ENCODE measurements around the gene ACVR2A.

ACVR2A gene

DNA sequence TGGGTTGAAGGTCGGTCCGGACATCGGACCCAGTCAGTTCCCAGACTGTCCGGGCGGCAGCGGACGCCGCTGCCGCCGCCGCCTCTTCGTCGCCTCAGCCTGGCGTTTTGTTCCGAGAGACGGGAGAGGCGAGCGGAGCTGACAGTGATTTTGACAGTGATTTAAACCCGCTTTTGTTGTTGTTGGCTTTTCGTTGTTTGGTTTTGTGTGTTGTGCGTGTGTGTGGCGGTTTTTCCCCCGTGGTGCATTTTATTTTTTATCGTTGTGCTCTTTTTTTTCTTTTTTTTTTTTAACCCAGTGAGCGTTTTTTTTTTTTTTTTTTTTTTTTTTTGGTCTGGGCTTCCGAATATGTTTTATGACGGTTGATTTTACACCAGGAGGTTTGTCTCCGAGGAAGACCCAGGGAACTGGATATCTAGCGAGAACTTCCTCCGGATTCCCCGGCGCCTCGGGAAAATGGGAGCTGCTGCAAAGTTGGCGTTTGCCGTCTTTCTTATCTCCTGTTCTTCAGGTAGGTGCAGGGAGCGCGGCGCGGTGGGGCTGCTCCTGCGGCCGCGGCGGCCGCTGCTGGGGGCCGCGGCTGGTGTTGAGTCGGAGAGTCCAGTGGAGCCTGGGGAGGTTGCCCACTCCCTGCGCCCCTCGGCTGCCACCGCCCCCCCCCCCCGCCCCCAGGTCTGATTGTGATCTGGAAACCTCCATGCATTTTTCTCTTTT is at the start of gene ACVR2A:
ACVR2A (plus strand) TSS at position 333 of the 714 bp plus-strand sequence; CDS start at position 457, 124 bp downstream.
- peak within 1 kb of the TSS; percentile 99 for H3K27ac Mint-ChIP-seq
- peaks cover 21% of the 10 kb centered on the region for H3K36me3 Mint-ChIP-seq (ENCODE audit: low read depth)
- intact Hi-C loops (cut with micrococcal nuclease): loop anchor here (5.0 to 10.0 kb wide), 3 partner anchors 150 to 213 kb away; partner anchors contain the start of genes MBD5 and ORC4
- H3K4me3 Mint-ChIP-seq: peak within 1 kb of the TSS; percentile 98
- peaks cover 27% of the 10 kb centered on the region for H3K27me3 Mint-ChIP-seq
- peaks cover 38% of the 10 kb centered on the region for H3K4me1 Mint-ChIP-seq (ENCODE audit: low read depth)
- H3K9me3 Mint-ChIP-seq: no peaks in the 10 kb centered on the region

DNA sequence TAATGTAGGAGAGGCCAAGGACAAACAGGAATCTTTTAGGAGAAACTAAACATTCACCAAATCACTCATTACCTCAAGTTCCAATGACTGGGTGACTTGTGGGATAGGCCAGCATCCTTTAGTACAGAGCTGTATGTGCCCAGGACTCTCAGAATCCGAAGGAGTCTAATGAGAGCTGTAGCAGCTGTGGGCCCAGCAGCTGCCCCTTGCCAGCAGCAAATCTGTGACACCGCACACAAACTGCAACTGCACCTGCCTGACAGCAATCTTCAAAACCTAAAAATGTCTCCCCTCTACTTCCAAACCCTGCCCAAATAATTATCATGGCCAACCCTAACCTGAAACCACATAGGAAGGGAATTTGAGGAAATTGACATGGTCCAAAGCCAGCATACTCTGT is 44.5 kb upstream of the ACVR2A start:
- H3K36me3 Mint-ChIP-seq (ENCODE audit: low read depth): no peaks in the 10 kb centered on the region
- no peak overlapping the region for H3K27ac Mint-ChIP-seq
- intact Hi-C loops (cut with micrococcal nuclease): no loop called here
- peaks cover 1% of the 10 kb centered on the region for H3K27me3 Mint-ChIP-seq
- no peak overlapping the region for H3K4me3 Mint-ChIP-seq
- H3K4me1 Mint-ChIP-seq (ENCODE audit: low read depth): no peaks in the 10 kb centered on the region
- no peaks in the 10 kb centered on the region for H3K9me3 Mint-ChIP-seq

DNA sequence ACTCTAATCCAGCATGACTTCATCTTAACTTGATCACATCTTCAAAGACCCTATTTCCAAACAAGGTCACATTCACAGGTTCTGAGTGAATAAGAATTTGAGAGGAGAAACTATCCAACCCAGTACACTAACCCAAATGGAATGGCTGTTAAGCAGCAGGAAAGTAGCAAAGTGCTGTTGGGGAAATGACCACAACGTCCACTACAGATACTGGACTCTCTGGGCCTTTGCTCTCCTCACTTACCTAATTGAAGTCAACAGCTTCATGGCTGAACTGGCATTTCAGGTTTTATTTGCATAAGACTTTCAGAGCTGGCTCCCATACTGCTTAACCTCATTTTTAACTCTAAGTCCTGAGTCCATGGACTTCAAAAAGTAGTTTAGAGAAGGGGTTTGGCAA is 38.0 kb upstream of the ACVR2A start:
- H3K4me3 Mint-ChIP-seq: no peak overlapping the region
- peaks cover 1% of the 10 kb centered on the region for H3K27me3 Mint-ChIP-seq
- H3K36me3 Mint-ChIP-seq (ENCODE audit: low read depth): no peaks in the 10 kb centered on the region
- no peak overlapping the region for H3K27ac Mint-ChIP-seq
- intact Hi-C loops (cut with micrococcal nuclease): no loop called here
- no peaks in the 10 kb centered on the region for H3K9me3 Mint-ChIP-seq
- H3K4me1 Mint-ChIP-seq (ENCODE audit: low read depth): peaks cover 8% of the 10 kb centered on the region

DNA sequence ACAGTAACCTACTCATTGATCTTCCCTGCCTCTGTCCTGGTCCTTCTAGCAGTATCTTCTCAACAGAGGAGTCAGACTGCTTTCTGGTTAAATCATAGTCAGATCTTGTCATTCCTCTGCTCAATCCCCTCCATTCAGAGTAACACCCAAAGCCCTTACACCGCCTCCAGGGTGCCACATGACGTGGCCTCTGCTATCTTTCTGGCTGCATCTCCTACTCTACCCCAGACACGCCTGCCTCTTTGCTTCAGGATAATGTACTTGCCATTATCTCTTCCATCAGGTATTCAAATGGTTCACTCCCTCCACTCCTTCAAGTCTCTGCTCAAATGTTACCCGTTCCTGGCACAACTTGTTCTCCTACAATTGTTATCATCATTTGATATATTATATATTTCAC is 36.3 kb upstream of the ACVR2A start:
- H3K27ac Mint-ChIP-seq: no peak overlapping the region

DNA sequence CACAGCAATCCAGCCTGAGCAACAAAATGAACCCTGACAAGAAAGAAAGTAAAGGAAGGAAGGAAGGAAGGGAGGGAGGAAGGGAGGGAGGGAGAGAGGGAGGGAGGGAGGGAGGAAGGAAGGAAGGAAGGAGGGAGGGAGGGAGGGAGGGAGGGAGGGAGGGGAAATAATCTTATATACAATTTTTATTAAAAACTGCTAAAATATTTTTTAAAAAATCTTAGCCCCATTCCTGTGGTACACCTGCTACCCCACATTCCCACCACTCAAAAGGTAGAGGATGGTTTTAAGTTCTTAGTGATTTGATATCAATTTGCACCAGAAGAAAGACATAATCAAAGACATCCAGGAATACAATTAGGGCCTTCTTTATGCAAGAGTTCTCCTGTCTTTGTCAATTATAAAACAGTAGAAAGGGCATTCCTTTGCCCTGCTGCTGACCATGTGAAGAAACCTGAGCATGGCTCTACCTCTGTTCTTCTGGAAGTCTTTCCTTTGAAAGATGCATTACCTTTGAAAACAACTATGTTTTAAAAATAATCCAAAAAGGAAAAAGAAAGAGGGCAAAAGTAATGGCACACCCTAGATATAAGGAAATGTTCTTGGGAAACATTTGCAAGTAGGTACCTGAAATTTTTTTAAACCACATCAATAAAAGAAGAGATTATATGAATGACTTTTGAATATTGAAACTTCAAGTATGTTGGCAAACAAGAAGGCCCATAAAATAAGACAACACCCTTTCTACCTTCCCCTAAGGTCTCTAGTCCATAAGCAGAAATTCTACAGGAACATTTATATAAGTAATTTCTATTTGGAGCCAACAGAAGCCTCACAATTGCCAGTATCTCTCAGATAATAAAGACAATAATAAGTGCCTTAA is 33.7 kb upstream of the ACVR2A start:
- intact Hi-C loops (cut with micrococcal nuclease): no loop called here
- Mint-ChIP-seq H3K27ac (no peak overlapping the region), H3K4me1 (ENCODE audit: low read depth) (peaks cover 8% of the 10 kb centered on the region)

More for the DNA sequence above, 36.3 kb upstream of the ACVR2A start:
- Mint-ChIP-seq H3K4me3 (no peak overlapping the region), H3K36me3 (ENCODE audit: low read depth) (no peaks in the 10 kb centered on the region), H3K9me3 (no peaks in the 10 kb centered on the region), H3K27me3 (peaks cover 1% of the 10 kb centered on the region), H3K4me1 (ENCODE audit: low read depth) (peaks cover 8% of the 10 kb centered on the region)
- intact Hi-C loops (cut with micrococcal nuclease): no loop called here

DNA sequence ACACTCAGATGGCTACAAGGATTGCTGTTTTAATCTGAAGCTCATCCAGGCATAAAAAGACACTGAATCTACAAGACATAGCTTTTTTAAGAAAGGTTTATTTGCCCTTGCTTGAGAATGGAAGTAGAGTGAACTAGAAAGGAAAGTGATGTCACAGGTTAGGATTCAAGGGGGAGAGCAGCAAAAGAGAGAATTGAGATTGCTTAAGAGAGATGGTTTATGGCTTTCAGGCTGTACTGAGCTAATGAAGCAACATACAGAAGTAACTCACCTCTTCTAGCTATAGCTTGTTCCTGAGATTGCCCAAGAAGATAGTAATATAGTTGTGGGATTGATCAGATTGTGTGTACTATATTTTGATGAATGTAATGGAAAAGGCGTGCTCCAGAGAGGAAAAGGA is 26.1 kb upstream of the ACVR2A start:
- H3K27me3 Mint-ChIP-seq: peaks cover 7% of the 10 kb centered on the region
- H3K4me3 Mint-ChIP-seq: no peak overlapping the region
- no peaks in the 10 kb centered on the region for H3K36me3 Mint-ChIP-seq (ENCODE audit: low read depth)
- intact Hi-C loops (cut with micrococcal nuclease): no loop called here
- no peak overlapping the region for H3K27ac Mint-ChIP-seq
- peaks cover 9% of the 10 kb centered on the region for H3K4me1 Mint-ChIP-seq (ENCODE audit: low read depth)
- H3K9me3 Mint-ChIP-seq: peaks cover 12% of the 10 kb centered on the region

More for the DNA sequence above, 33.7 kb upstream of the ACVR2A start:
- Mint-ChIP-seq H3K27me3 (no peaks in the 10 kb centered on the region), H3K4me3 (no peak overlapping the region), H3K9me3 (no peaks in the 10 kb centered on the region), H3K36me3 (ENCODE audit: low read depth) (no peaks in the 10 kb centered on the region)

DNA sequence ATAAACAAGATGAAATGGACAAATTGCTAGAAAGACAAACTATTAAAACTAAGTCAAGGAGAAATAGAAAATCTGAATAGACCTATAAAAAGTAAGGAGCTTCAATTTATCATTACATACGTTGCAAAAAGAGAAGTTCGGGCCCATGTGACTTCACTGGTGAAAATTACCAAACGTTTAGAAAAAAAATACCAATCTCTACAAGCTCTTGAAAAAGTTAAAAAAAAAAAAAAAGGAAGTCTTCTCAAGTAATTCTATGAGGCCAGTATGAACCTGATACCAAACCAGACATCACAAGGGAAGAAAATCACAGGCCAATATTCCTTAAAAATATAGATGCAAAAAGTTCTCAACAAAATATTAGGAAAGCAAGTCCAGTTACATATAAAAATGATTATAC is 20.2 kb upstream of the ACVR2A start:
- intact Hi-C loops (cut with micrococcal nuclease): no loop called here
- Mint-ChIP-seq H3K27ac (no peak overlapping the region), H3K27me3 (no peaks in the 10 kb centered on the region), H3K4me1 (ENCODE audit: low read depth) (no peaks in the 10 kb centered on the region), H3K36me3 (ENCODE audit: low read depth) (no peaks in the 10 kb centered on the region), H3K9me3 (peaks cover 12% of the 10 kb centered on the region), H3K4me3 (no peak overlapping the region)

DNA sequence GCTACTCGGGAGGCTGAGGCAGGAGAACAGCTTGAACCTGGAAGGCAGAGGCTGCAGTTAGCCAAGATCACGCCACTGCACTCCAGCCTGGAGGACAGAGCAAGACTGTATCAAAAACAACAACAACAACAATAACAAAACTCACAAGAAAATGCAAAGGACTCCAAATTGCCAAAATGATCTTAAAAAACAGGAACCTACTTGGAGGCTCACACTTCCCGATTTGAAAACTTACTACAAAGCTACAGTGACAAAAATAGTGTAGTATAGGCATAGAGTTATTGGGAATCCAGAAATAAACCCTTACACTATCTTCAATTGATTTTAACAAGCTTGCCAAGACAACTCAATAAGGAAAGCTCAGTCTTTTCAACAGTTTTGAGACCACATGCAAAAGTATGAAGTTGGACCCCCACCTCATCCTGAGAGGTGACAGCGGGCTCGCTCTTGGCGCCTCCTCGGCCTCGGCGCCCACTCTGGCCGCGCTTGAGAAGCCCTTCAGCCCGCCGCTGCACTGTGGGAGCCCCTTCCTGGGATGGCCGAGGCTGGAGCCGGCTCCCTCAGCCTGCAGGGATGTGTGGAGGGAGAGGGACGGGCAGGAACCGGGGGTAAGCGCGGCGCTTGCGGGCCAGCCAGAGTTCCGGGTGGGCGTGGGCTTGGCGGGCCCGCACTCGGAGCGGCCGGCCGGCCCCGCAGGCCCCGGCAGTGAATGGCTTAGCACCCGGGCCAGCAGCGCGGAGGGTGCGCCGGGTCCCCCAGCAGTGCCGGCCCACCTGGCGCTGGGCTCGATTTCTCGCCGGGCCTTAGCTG is 18.3 kb upstream of the ACVR2A start:
- H3K27me3 Mint-ChIP-seq: no peaks in the 10 kb centered on the region
- no peaks in the 10 kb centered on the region for H3K36me3 Mint-ChIP-seq (ENCODE audit: low read depth)
- no peak overlapping the region for H3K4me3 Mint-ChIP-seq
- no peak overlapping the region for H3K27ac Mint-ChIP-seq
- intact Hi-C loops (cut with micrococcal nuclease): no loop called here
- H3K9me3 Mint-ChIP-seq: peaks cover 12% of the 10 kb centered on the region
- H3K4me1 Mint-ChIP-seq (ENCODE audit: low read depth): no peaks in the 10 kb centered on the region

DNA sequence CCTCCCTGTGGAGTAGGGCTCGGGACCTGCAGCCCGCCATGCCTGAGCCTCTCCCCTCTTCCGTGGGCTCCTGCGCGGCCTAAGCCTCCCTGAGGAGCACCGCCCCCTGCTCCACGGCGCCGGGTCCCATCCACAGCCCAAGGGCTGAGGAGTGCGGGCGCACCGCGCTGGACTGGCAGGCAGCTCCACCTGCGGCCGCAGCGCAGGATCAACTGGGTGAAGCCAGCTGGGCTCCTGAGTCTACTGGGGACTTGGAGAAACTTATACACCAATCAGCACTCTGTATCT is 17.8 kb upstream of the ACVR2A start:
- Mint-ChIP-seq H3K36me3 (ENCODE audit: low read depth) (no peaks in the 10 kb centered on the region), H3K27me3 (no peaks in the 10 kb centered on the region), H3K4me3 (no peak overlapping the region), H3K9me3 (peaks cover 12% of the 10 kb centered on the region), H3K4me1 (ENCODE audit: low read depth) (no peaks in the 10 kb centered on the region), H3K27ac (no peak overlapping the region)
- intact Hi-C loops (cut with micrococcal nuclease): no loop called here

DNA sequence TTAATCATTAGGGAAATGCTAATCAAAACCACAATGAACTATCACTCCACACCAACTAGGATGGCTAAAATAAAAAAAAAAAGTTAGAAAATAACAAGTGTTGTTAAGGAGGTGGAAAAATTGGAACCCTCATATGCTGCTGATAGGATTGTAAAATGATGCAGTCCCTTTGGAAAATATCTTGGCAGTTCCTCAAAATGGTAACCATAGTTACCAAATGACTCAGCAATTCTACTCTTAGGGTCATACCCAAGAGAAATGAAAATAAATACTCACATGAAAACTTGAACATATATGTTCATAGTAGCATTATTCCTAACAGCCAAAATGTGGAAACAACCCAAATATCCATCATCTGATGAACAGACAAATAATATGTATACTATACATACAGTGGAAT is 15.7 kb upstream of the ACVR2A start:
- no peaks in the 10 kb centered on the region for H3K27me3 Mint-ChIP-seq
- no peaks in the 10 kb centered on the region for H3K9me3 Mint-ChIP-seq
- H3K36me3 Mint-ChIP-seq (ENCODE audit: low read depth): no peaks in the 10 kb centered on the region
- no peak overlapping the region for H3K27ac Mint-ChIP-seq
- H3K4me1 Mint-ChIP-seq (ENCODE audit: low read depth): no peaks in the 10 kb centered on the region
- intact Hi-C loops (cut with micrococcal nuclease): no loop called here
- no peak overlapping the region for H3K4me3 Mint-ChIP-seq

DNA sequence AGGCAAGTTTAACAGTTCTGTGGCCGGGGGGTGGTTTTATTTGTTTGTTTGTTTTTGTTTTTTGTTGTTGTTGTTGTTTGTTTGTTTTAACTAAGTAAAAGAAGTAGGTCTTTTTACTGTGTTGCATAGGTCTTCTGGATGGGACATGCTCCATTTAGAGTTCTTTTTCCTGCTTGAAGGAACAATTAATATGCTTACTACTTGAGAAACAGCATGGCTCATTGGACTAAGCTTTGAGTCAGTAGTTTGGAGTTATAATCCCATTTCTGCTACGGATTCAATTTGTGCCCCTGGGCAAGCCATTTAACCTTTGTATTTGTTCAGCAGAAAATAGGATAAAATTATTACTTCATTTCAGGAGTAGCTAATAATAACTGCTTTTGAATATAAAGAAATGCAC is 8.7 kb upstream of the ACVR2A start:
- H3K4me3 Mint-ChIP-seq: no peak overlapping the region

DNA sequence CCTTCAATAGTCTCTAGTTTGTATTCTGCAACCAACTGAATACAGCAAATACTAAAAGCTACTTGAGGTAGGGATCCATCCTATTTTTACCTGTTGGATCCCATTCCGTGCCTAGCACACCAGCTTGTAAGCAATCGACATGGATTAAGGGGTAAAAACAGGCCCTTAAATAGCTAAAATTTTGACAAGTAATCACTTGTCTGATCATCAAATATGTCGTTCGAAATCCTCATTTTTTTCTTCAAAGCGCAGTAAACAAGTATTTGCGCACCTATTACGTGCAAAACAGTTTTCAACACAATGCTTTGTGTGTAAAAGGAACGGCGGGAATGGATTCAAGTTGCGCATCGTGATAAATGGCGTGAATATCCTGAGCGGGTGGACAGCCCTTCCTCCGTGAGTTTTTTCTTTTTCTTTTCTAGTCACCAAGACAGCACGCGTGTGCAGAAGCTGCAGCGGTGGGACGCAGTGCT is 1.4 kb upstream of the ACVR2A start:
- peaks cover 37% of the 10 kb centered on the region for H3K4me1 Mint-ChIP-seq (ENCODE audit: low read depth)
- intact Hi-C loops (cut with micrococcal nuclease): loop anchor here (5.0 to 10.0 kb wide), 3 partner anchors 149 to 211 kb away; partner anchors contain the start of genes MBD5 and ORC4
- H3K27ac Mint-ChIP-seq: peak overlapping the region; percentile 99
- H3K9me3 Mint-ChIP-seq: no peaks in the 10 kb centered on the region
- peaks cover 21% of the 10 kb centered on the region for H3K36me3 Mint-ChIP-seq (ENCODE audit: low read depth)
- H3K27me3 Mint-ChIP-seq: peaks cover 28% of the 10 kb centered on the region
- peak overlapping the region; percentile 97 for H3K4me3 Mint-ChIP-seq

More for the DNA sequence above, 8.7 kb upstream of the ACVR2A start:
- Mint-ChIP-seq H3K27ac (no peak overlapping the region), H3K9me3 (no peaks in the 10 kb centered on the region), H3K4me1 (ENCODE audit: low read depth) (peaks cover 14% of the 10 kb centered on the region), H3K36me3 (ENCODE audit: low read depth) (no peaks in the 10 kb centered on the region), H3K27me3 (peaks cover 15% of the 10 kb centered on the region)
- intact Hi-C loops (cut with micrococcal nuclease): no loop called here

DNA sequence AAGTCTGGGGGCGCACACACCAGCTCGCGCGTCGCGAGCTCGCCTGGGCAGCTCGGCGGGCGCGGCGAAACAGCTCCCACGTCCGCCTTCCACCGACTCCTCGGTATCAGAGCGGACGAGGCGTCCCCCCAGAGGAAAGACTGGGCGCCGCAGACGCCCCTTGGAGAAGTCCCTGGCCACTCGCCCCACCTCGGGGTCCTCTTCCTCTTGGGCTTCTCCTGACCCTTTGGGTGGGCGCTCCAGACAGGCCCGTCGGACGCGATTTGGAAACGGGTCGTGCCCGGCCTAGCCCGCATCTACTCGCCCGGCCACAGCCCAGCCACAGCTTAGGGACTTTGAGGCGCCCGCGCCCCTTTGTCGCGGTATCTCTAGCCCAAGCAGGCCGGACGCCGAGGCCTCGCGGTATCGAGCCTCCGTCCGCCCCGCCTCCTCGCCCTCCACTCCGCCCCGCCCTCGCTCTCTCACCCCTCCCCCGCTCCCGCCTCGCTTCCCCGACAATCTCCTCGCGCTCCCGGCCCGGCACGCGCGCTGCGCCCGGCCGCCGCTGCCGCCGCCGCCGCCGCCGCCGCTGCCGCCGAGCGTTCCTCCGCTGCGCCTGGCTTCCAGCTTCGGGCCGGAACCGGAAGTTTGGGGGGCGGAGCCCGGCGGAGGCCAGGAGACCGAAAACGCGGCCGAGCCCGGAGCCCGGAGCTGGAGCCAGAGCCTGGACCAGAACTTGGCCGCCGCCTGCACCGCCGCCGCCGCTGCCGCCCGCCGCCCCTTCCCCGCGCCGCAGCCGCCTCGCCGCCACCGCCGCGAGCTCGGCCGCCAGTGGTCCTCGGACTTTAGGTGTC is 749 bp upstream of the ACVR2A start:
- Mint-ChIP-seq H3K36me3 (ENCODE audit: low read depth) (peaks cover 21% of the 10 kb centered on the region), H3K27me3 (peaks cover 27% of the 10 kb centered on the region), H3K9me3 (no peaks in the 10 kb centered on the region), H3K27ac (peak overlapping the region; percentile 99), H3K4me3 (peak overlapping the region; percentile 98), H3K4me1 (ENCODE audit: low read depth) (peaks cover 36% of the 10 kb centered on the region)
- intact Hi-C loops (cut with micrococcal nuclease): loop anchor here (5.0 to 10.0 kb wide), 3 partner anchors 149 to 212 kb away; partner anchors contain the start of genes MBD5 and ORC4
